HL-60 (cell line): ENCODE results near the gene KCNJ1.

Experiments used
- CTCF ChIP-seq: IDR thresholded peaks from one replicate; pipeline ENCODE4 v1.5.1; 2011; ENCODE audit warnings: low read length, control low read depth, inconsistent platforms; ENCODE audit not compliant: insufficient read depth
- GABPA ChIP-seq: IDR thresholded peaks from 2 replicates; pipeline ENCODE4 v1.6.1; 2012; ENCODE audit warnings: low read depth
- POLR2AphosphoS5 ChIP-seq: IDR thresholded peaks from 2 replicates; pipeline ENCODE4 v1.6.1; 2012; ENCODE audit warnings: low read depth
- SPI1 ChIP-seq: IDR thresholded peaks from 2 replicates; pipeline ENCODE4 v1.6.1; 2012; ENCODE audit warnings: low read depth, mild to moderate bottlenecking, borderline replicate concordance

DNA sequence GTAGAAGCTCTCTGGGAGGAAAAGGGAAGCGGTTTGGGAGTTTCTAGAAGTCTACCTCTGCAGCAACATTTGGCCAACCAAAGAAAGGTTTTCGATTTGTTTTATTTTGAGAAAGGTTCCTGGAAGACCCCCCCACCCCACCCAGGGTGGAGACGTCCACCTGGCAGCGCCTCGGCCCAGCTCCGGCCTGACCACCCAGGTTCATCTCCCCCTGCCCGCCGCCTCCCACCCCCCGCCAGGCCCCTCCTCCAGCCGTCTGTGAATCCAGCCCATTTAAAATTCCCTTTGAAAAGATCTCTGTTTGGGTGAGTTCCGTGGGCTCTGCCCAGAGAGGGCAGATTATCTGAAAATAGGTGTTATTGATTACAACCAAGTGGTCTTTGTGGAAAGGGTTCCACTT lies 43.3 kb downstream of the KCNJ1 start:
- TF ChIP-seq CTCF (no peak), SPI1 (no peak), GABPA (no peak), POLR2AphosphoS5 (no peak)
